AG04450 (cell line): ENCODE measurements around the gene E2F8. TPM values are rescaled to one million over a fixed set of nuclear protein-coding genes. Genes with fewer than 3 reads are reported as not detected.
"Not testable (repeated sequence)": the region's sequence is repeated elsewhere in the genome, so short reads cannot be mapped to it uniquely, and the experiment has no call there.

ENCODE experiments used
- CTCF ChIA-PET: fragments of 300-600, 350-600 bp; formaldehyde crosslinking; extraction: SDS; loops from one replicate; lab custom pipeline; 2022; ENCODE audit warnings: antibody characterized with exemption, inconsistent platforms; lab: Charles Lee
- POLR2A ChIA-PET: fragments of 350-600 bp; formaldehyde crosslinking; extraction: SDS; loops from one replicate; lab custom pipeline; 2021; ENCODE audit warnings: antibody characterized with exemption, inconsistent platforms; lab: Yijun Ruan, JAX
- DNase-seq: peaks from one replicate; pipeline ENCODE4 v3.0.0-alpha.2; 2011; ENCODE audit warnings: low read depth, low spot score
- H3K27ac ChIP-seq: one replicate; pipeline ENCODE4 v1.5.1; 2012; ENCODE audit warnings: low read depth, low read length, control low read depth
- H3K27me3 ChIP-seq: one replicate; pipeline ENCODE4 v1.6.0; 2012; ENCODE audit warnings: low read length; ENCODE audit not compliant: control insufficient read depth, insufficient read depth
- H3K4me3 ChIP-seq: 2 replicates; pipeline ENCODE4 v1.5.1; 2011; ENCODE audit warnings: mild to moderate bottlenecking, low read depth, low read length, control low read depth
- H3K9me3 ChIP-seq: 2 replicates; pipeline ENCODE4 v1.5.1; 2012; ENCODE audit warnings: low read length; ENCODE audit not compliant: control insufficient read depth, insufficient read depth
- CTCF ChIP-seq: IDR thresholded peaks from 2 replicates; pipeline ENCODE4 v1.5.1; 2011; ENCODE audit warnings: low read depth, low read length, control low read depth, inconsistent platforms
- polyA plus RNA-seq: library from polyadenylated mRNA; depleted of rRNA; stranded (reverse); fragments of >200 nt; gene quantifications from 2 replicates; pipeline ENCODE4 v1.2.3, GENCODE V29; 2011

The E2F8 gene
- polyA plus RNA-seq, 1 experiment = 0.98 TPM

- CTCF ChIA-PET = interaction anchor here (0.6 to 2.2 kb wide), 2 partner anchors 17 to 205 kb away, joined by 7 read pairs; no protein-coding TSS in a partner anchor
- no peak for TF ChIP-seq CTCF
- Histone ChIP-seq H3K4me3 (no peak overlapping the region), H3K9me3 (no peaks in the 10 kb centered on the region), H3K27ac (no peak overlapping the region), H3K27me3 (peaks cover 13% of the 10 kb centered on the region)
- no peak for DNase-seq
- POLR2A ChIA-PET = no interaction called here
These were observed 36.4 kb upstream of the E2F8 start for GRCh38 chr11:19276859-19277808.

- Histone ChIP-seq H3K27me3 (peaks cover 13% of the 10 kb centered on the region), H3K4me3 (no peak overlapping the region), H3K27ac (no peak overlapping the region), H3K9me3 (no peaks in the 10 kb centered on the region)
- DNase-seq = no peak
- CTCF ChIA-PET = interaction anchor here (2.7 kb wide), 1 partner anchor 16 kb away, joined by 19 read pairs; no protein-coding TSS in a partner anchor
- TF ChIP-seq CTCF = no peak
- POLR2A ChIA-PET = no interaction called here
These were observed 34.8 kb upstream of the E2F8 start for GRCh38 chr11:19275496-19275895.

GRCh38 chr11:19273219-19273618 lies 32.5 kb upstream of the E2F8 start:
- DNase-seq, H3K4me3 ChIP-seq, H3K9me3 ChIP-seq, POLR2A ChIA-PET, H3K27ac ChIP-seq, CTCF ChIA-PET: not testable (repeated sequence)
- H3K27me3 ChIP-seq = peaks cover 14% of the 10 kb centered on the region

- POLR2A ChIA-PET = no interaction called here
- no peak for TF ChIP-seq CTCF
- CTCF ChIA-PET = interaction anchor here (0.9 kb wide), 1 partner anchor 9 kb away, joined by 3 read pairs; no protein-coding TSS in a partner anchor
- H3K27me3 ChIP-seq = peaks cover 27% of the 10 kb centered on the region
- H3K27ac ChIP-seq = no peak overlapping the region
- no peak overlapping the region for H3K4me3 ChIP-seq
- no peaks in the 10 kb centered on the region for H3K9me3 ChIP-seq
- no peak for DNase-seq
These were observed 28.2 kb upstream of the E2F8 start for GRCh38 chr11:19268909-19269308.

- no peak for DNase-seq
- CTCF ChIA-PET = no interaction called here
- H3K4me3 ChIP-seq = no peak overlapping the region
- H3K27ac ChIP-seq = no peak overlapping the region
- H3K9me3 ChIP-seq = no peaks in the 10 kb centered on the region
- no peak for TF ChIP-seq CTCF
- H3K27me3 ChIP-seq = peaks cover 35% of the 10 kb centered on the region
- POLR2A ChIA-PET = no interaction called here
These were observed 26.8 kb upstream of the E2F8 start for GRCh38 chr11:19267567-19267966.
